HepG2 (cell line): Measurements from ENCODE around the gene GRAMD4. TPM values are rescaled to one million over a fixed set of nuclear protein-coding genes. Genes with fewer than 3 reads are reported as not detected.

Experiments
- MTERF4 ChIP-seq: sonication (generic); formaldehyde crosslinking; IDR thresholded peaks from 2 replicates; pipeline ENCODE4 v1.8.0; 2023; ENCODE audit warnings: mild to moderate bottlenecking, missing genetic modification reagents
- SNAPC2 ChIP-seq: sonication (generic); formaldehyde crosslinking; IDR thresholded peaks from 2 replicates; pipeline ENCODE4 v1.8.1; 2022; ENCODE audit warnings: mild to moderate bottlenecking, missing genetic modification reagents
- SNAPC5 ChIP-seq: sonication (generic); formaldehyde crosslinking; IDR thresholded peaks from 2 replicates; pipeline ENCODE4 v1.8.1; 2023; ENCODE audit warnings: mild to moderate bottlenecking, missing genetic modification reagents, borderline replicate concordance
- THRA ChIP-seq: sonication (generic); formaldehyde crosslinking; IDR thresholded peaks from 2 replicates; pipeline ENCODE4 v1.4.0; 2020; ENCODE audit warnings: missing genetic modification reagents, borderline replicate concordance
- YY1 ChIP-seq: IDR thresholded peaks from 2 replicates; pipeline ENCODE4 v1.6.1; 2011; ENCODE audit warnings: low read length, low read depth, moderate library complexity, mild to moderate bottlenecking; ENCODE audit not compliant: insufficient read depth, insufficient replicate concordance
- ZNF121 ChIP-seq: sonication (generic); formaldehyde crosslinking; IDR thresholded peaks from 2 replicates; pipeline ENCODE4 v1.5.0; 2020; ENCODE audit warnings: mild to moderate bottlenecking, missing genetic modification reagents
- ZNF142 ChIP-seq: sonication (generic); formaldehyde crosslinking; IDR thresholded peaks from 2 replicates; pipeline ENCODE4 v1.4.0; 2020; ENCODE audit warnings: missing genetic modification reagents
- ZNF383 ChIP-seq: sonication (generic); formaldehyde crosslinking; IDR thresholded peaks from 2 replicates; pipeline ENCODE4 v1.4.0; 2020; ENCODE audit warnings: missing genetic modification reagents, mild to moderate bottlenecking, borderline replicate concordance
- ZNF605 ChIP-seq: sonication (generic); formaldehyde crosslinking; IDR thresholded peaks from 2 replicates; pipeline ENCODE4 v1.8.0; 2022; ENCODE audit warnings: mild to moderate bottlenecking, missing genetic modification reagents
- ZNF768 ChIP-seq: sonication (generic); formaldehyde crosslinking; IDR thresholded peaks from 2 replicates; pipeline ENCODE4 v1.4.0; 2020; ENCODE audit warnings: missing genetic modification reagents
- ZNF770 ChIP-seq: sonication (generic); formaldehyde crosslinking; IDR thresholded peaks from 2 replicates; pipeline ENCODE4 v1.5.0; 2020; ENCODE audit warnings: mild to moderate bottlenecking, missing genetic modification reagents
- ZNF850 ChIP-seq: sonication (generic); formaldehyde crosslinking; conservative IDR thresholded peaks from 2 replicates; pipeline ENCODE4 v1.9.0; 2021; ENCODE audit warnings: mild to moderate bottlenecking, missing genetic modification reagents
- polyA plus RNA-seq, 8 experiments: library from polyadenylated mRNA; depleted of rRNA in 3 of 8; stranded (reverse) in 7 of 8; unstranded in 1 of 8; fragments of >200 nt; fragmentation: Illumina TruSeq in 4 of 8; extraction: Trizol in 4 of 8; gene quantifications; 2 replicates each; pipeline versions ENCODE4 v1.2.1 to v1.2.3, GENCODE V29; 2011 to 2016; ENCODE audit warnings: low read depth in 4 of 8, missing spikeins in 1 of 8, mixed read lengths in 1 of 8; ENCODE audit not compliant: insufficient read depth in 1 of 8
- total RNA-seq, 5 experiments: library from RNA; depleted of rRNA; stranded (reverse); fragments of >200 nt; fragmentation: Illumina TruSeq; extraction: Trizol; gene quantifications; 2 replicates each; pipeline ENCODE4 v1.2.3, GENCODE V29; 2016; ENCODE audit warnings: low read depth in 1 of 5

GRAMD4 gene
- total and polyA plus RNA-seq, 2 of the 13 experiments (the other 11 are each of a cell fraction or from before 2014, with no cell fraction given): 15.2 to 15.7 TPM

- no peak for TF ChIP-seq ZNF142 (CRISPR knock-in tag)
- TF ChIP-seq SNAPC2 (CRISPR knock-in tag): no peak
- no peak for TF ChIP-seq YY1
- TF ChIP-seq THRA (CRISPR knock-in tag): peak; percentile 69; the same call in 1 of the 2 replicates
- no peak for TF ChIP-seq MTERF4 (CRISPR knock-in tag)
- TF ChIP-seq ZNF770 (CRISPR knock-in tag): peak; percentile 41
- TF ChIP-seq ZNF605: 0 out of 2 replicates have a peak, but pooled peaks have one; percentile 14
- TF ChIP-seq SNAPC5 (CRISPR knock-in tag): no peak
- peak; percentile 64; the same call in 1 of the 2 replicates for TF ChIP-seq ZNF768
- peak; percentile 43; the same call in 1 of the 2 replicates for TF ChIP-seq ZNF383
- peak; percentile 98 for TF ChIP-seq ZNF121 (CRISPR knock-in tag)
- TF ChIP-seq ZNF850 (CRISPR knock-in tag): no peak
Observed at GRCh38 chr22:46612904-46613605, 7.1 kb upstream of the GRAMD4 start (continued).
